H1 (cell line): ENCODE data around the gene PTPN22. TPM values are rescaled to one million over a fixed set of nuclear protein-coding genes. Genes with fewer than 3 reads are reported as not detected.

Experiments used
- CHD1 ChIP-seq: IDR thresholded peaks from 2 replicates; pipeline ENCODE4 v1.6.1; 2012; ENCODE audit warnings: low read depth, low read length, improper control_type of control experiment
- E2F6 ChIP-seq: IDR thresholded peaks from 2 replicates; pipeline ENCODE4 v1.6.1; 2012; ENCODE audit warnings: inconsistent platforms
- PHF8 ChIP-seq: fragments of 200-600 bp; sonication (generic); conservative IDR thresholded peaks from 2 replicates; pipeline ENCODE4 v1.7.1; 2012; ENCODE audit warnings: low read depth, mild to moderate bottlenecking, inconsistent platforms, low read length, moderate library complexity
- RXRA ChIP-seq: IDR thresholded peaks from 2 replicates; pipeline ENCODE4 v1.6.1; 2011; ENCODE audit warnings: low read depth, mild to moderate bottlenecking, low read length, moderate library complexity; ENCODE audit not compliant: insufficient read depth
- polyA plus RNA-seq, 7 experiments: library from polyadenylated mRNA; depleted of rRNA in 3 of 7; stranded (reverse) in 5 of 7; unstranded in 2 of 7; fragments of >200 nt in 5 of 7; fragments of 200-250 nt in 2 of 7; gene quantifications; 1 replicate in 5 of 7; 2 replicates in 1 of 7; 4 replicates in 1 of 7; pipeline versions ENCODE4 v1.2.1 to v1.2.3, GENCODE V29; 2011 to 2013; ENCODE audit warnings: missing spikeins in 2 of 7, mixed read lengths in 2 of 7
- total RNA-seq: library from RNA; stranded (reverse); fragmentation: NEBNext Ultra II Directional; extraction: Animal tissue kit (Norgen Biotek cat#: 25700); gene quantifications from 2 replicates; pipeline ENCODE4 v1.2.1, GENCODE V29; 2021

The PTPN22 gene
- total and polyA plus RNA-seq, 2 of the 8 experiments (the other 6 are each of a cell fraction or from before 2014, with no cell fraction given), result not detected

- TF ChIP-seq E2F6, result no peak
- TF ChIP-seq PHF8, result no peak
- TF ChIP-seq RXRA, result no peak
- no peak for TF ChIP-seq CHD1
These were observed 865 bp upstream of the PTPN22 start (continued) for GRCh38 chr1:113872219-113872935.
